Common myeloid progenitor, CD34-positive (primary cell): ENCODE results near the gene RBM47.

Experiments used
- CTCF ChIA-PET: fragments of 350-600 bp; sonication (Branson Sonifier 250); formaldehyde crosslinking; loops from one replicate; lab custom pipeline; 2021; ENCODE audit warnings: antibody characterized with exemption; lab: Charles Lee
- POLR2A ChIA-PET: fragments of 350-600 bp; sonication (Branson Sonifier 250); formaldehyde crosslinking; loops from one replicate; lab custom pipeline; 2021; ENCODE audit warnings: antibody characterized with exemption; lab: Charles Lee
- DNase-seq, 3 donors: peaks; one replicate each; pipeline versions ENCODE4 v3.0.0 to v3.0.0-alpha.2; 2013
- H3K27ac ChIP-seq, 2 experiments: 1 replicate in 1 of 2; 2 replicates in 1 of 2; pipeline ENCODE4 v1.7.0; 2013; ENCODE audit warnings: inconsistent platforms in 2 of 2, low read length in 2 of 2, mild to moderate bottlenecking in 2 of 2, low read depth in 1 of 2, moderate library complexity in 1 of 2; ENCODE audit not compliant: severe bottlenecking in 2 of 2, insufficient read depth in 1 of 2, poor library complexity in 1 of 2
- H3K27me3 ChIP-seq, 5 experiments: replicated peaks in 2 of 5; 1 replicate in 3 of 5; 2 replicates in 2 of 5; pipeline versions ENCODE4 v1.6.1 to v1.7.0; 2013; ENCODE audit warnings: low read length in 4 of 5, mild to moderate bottlenecking in 2 of 5, moderate library complexity in 2 of 5, inconsistent platforms in 1 of 5; ENCODE audit not compliant: insufficient read depth in 5 of 5, control insufficient read depth in 4 of 5
- H3K36me3 ChIP-seq, 4 experiments: 1 replicate in 2 of 4; 2 replicates in 2 of 4; pipeline versions ENCODE4 v1.6.1 to v1.7.0; 2013; ENCODE audit warnings: low read length in 3 of 4, control low read depth in 1 of 4, mild to moderate bottlenecking in 1 of 4; ENCODE audit not compliant: control insufficient read depth in 4 of 4, insufficient read depth in 4 of 4
- H3K4me1 ChIP-seq, 4 experiments: 1 replicate in 3 of 4; 2 replicates in 1 of 4; pipeline versions ENCODE4 v1.6.1 to v1.7.1; 2013; ENCODE audit warnings: low read length in 3 of 4, mild to moderate bottlenecking in 3 of 4, control low read depth in 1 of 4, inconsistent platforms in 1 of 4, moderate library complexity in 1 of 4; ENCODE audit not compliant: control insufficient read depth in 4 of 4, insufficient read depth in 4 of 4; ENCODE audit errors: control extremely low read depth in 1 of 4
- H3K4me3 ChIP-seq, 7 experiments: 1 replicate in 4 of 7; 2 replicates in 3 of 7; pipeline versions ENCODE4 v1.5.1 to v1.7.0; 2013; ENCODE audit warnings: mild to moderate bottlenecking in 7 of 7, low read length in 6 of 7, moderate library complexity in 6 of 7, inconsistent platforms in 2 of 7, low read depth in 2 of 7, control low read depth in 1 of 7; ENCODE audit not compliant: insufficient read depth in 4 of 7, control insufficient read depth in 1 of 7; ENCODE audit errors: extremely low read depth in 1 of 7
- H3K9me3 ChIP-seq, 5 experiments: 1 replicate in 4 of 5; 2 replicates in 1 of 5; pipeline versions ENCODE4 v1.6.1 to v1.7.1; 2013; ENCODE audit warnings: low read length in 4 of 5, mild to moderate bottlenecking in 2 of 5, inconsistent platforms in 1 of 5, low read depth in 1 of 5, moderate library complexity in 1 of 5; ENCODE audit not compliant: control insufficient read depth in 4 of 5, insufficient read depth in 2 of 5; ENCODE audit errors: control extremely low read depth in 1 of 5
- WGBS: methylation state at CpG from one replicate; pipeline ENCODE4 v1.1.5; 2013; ENCODE audit not compliant: insufficient coverage; 5-methylcytosine and 5-hydroxymethylcytosine counted together

Gene RBM47

GRCh38 chr4:40458683-40459082, 171.0 kb downstream of the RBM47 start:
- Histone ChIP-seq H3K4me1 (no peaks in the 10 kb centered on the region), H3K36me3 (no peaks in the 10 kb centered on the region), H3K27ac (no peak overlapping the region), H3K4me3 (no peak overlapping the region), H3K27me3 (no peaks in the 10 kb centered on the region), H3K9me3 (no peaks in the 10 kb centered on the region)
- CTCF ChIA-PET = interaction anchor here (1.0 kb wide), 2 partner anchors 13 to 18 kb away, joined by 3 read pairs; no protein-coding TSS in a partner anchor
- DNase-seq = no peak
- WGBS = no CpG with 5 or more reads among the region's 4 CpGs
- POLR2A ChIA-PET = no interaction called here

GRCh38 chr4:40458109-40458508, 171.6 kb downstream of the RBM47 start:
- Histone ChIP-seq H3K27me3 (no peaks in the 10 kb centered on the region), H3K9me3 (no peaks in the 10 kb centered on the region), H3K36me3 (no peaks in the 10 kb centered on the region), H3K4me3 (no peak overlapping the region), H3K4me1 (no peaks in the 10 kb centered on the region), H3K27ac (no peak overlapping the region)
- ChIA-PET POLR2A (no interaction called here), CTCF (interaction anchor here (1.0 kb wide), 1 partner anchor 19 kb away, joined by 3 read pairs; no protein-coding TSS in a partner anchor)
- no CpG with 5 or more reads among the region's 1 CpG for WGBS
- DNase-seq = no peak

GRCh38 chr4:40455340-40455902, 174.2 kb downstream of the RBM47 start:
- H3K9me3 ChIP-seq = no peaks in the 10 kb centered on the region
- no peak for DNase-seq
- H3K27ac ChIP-seq = no peak overlapping the region
- H3K36me3 ChIP-seq = no peaks in the 10 kb centered on the region
- WGBS = no CpG with 5 or more reads among the region's 5 CpGs
- ChIA-PET CTCF (no interaction called here), POLR2A (no interaction called here)
- H3K4me3 ChIP-seq = no peak overlapping the region
- H3K27me3 ChIP-seq = no peaks in the 10 kb centered on the region
- H3K4me1 ChIP-seq = no peaks in the 10 kb centered on the region

- H3K27ac ChIP-seq = no peak overlapping the region
- H3K4me1 ChIP-seq = no peaks in the 10 kb centered on the region
- DNase-seq = no peak
- H3K36me3 ChIP-seq = no peaks in the 10 kb centered on the region
- no peak overlapping the region for H3K4me3 ChIP-seq
- 100% methylated on average over 1 of the region's 2 CpGs for WGBS
- CTCF ChIA-PET = no interaction called here
- H3K9me3 ChIP-seq = no peaks in the 10 kb centered on the region
- no peaks in the 10 kb centered on the region for H3K27me3 ChIP-seq
- POLR2A ChIA-PET = no interaction called here
These were observed 174.8 kb downstream of the RBM47 start for GRCh38 chr4:40454816-40455215.

- no peak overlapping the region for H3K4me3 ChIP-seq
- CTCF ChIA-PET = no interaction called here
- no peak overlapping the region for H3K27ac ChIP-seq
- H3K4me1 ChIP-seq = no peaks in the 10 kb centered on the region
- no peak for DNase-seq
- 98% methylated on average over 5 of the region's 6 CpGs for WGBS
- H3K27me3 ChIP-seq = no peaks in the 10 kb centered on the region
- H3K36me3 ChIP-seq = no peaks in the 10 kb centered on the region
- POLR2A ChIA-PET = no interaction called here
- H3K9me3 ChIP-seq = no peaks in the 10 kb centered on the region
These were observed 175.8 kb downstream of the RBM47 start for GRCh38 chr4:40453912-40454311.

GRCh38 chr4:40448875-40449274, 180.8 kb downstream of the RBM47 start:
- Histone ChIP-seq H3K36me3 (no peaks in the 10 kb centered on the region), H3K9me3 (no peaks in the 10 kb centered on the region), H3K4me1 (no peaks in the 10 kb centered on the region), H3K27me3 (no peaks in the 10 kb centered on the region), H3K4me3 (no peak overlapping the region), H3K27ac (no peak overlapping the region)
- DNase-seq = no peak
- ChIA-PET POLR2A (no interaction called here), CTCF (no interaction called here)
- 93% methylated on average over 4 of the region's 4 CpGs for WGBS

- no peaks in the 10 kb centered on the region for H3K4me1 ChIP-seq
- no peaks in the 10 kb centered on the region for H3K27me3 ChIP-seq
- H3K36me3 ChIP-seq = no peaks in the 10 kb centered on the region
- H3K27ac ChIP-seq = no peak overlapping the region
- ChIA-PET CTCF (no interaction called here), POLR2A (no interaction called here)
- H3K9me3 ChIP-seq = no peaks in the 10 kb centered on the region
- H3K4me3 ChIP-seq = no peak overlapping the region
- DNase-seq = no peak
These were observed 182.8 kb downstream of the RBM47 start for GRCh38 chr4:40446839-40447238.
